GM23338 (cell line): ENCODE results near the gene CACNB1. TPM values are rescaled to one million over a fixed set of nuclear protein-coding genes. Genes with fewer than 3 reads are reported as not detected.

Experiments used
- ATAC-seq: fragments of 200-7000 bp; cut with Tn5 transposase; 3 replicates; pipeline ENCODE4 v1.9.1; 2020
- DNase-seq: peaks from one replicate; pipeline ENCODE4 v3.0.0-alpha.2; 2015; ENCODE audit warnings: low spot score
- H2AFZ ChIP-seq: fragments of 200-600 bp; sonication (generic); 2 replicates; pipeline ENCODE4 v1.8.0; 2016; ENCODE audit warnings: antibody characterized with exemption, mild to moderate bottlenecking, moderate library complexity
- H3F3A ChIP-seq: fragments of 200-600 bp; sonication (generic); replicated peaks from 2 replicates; pipeline ENCODE4 v1.8.0; 2017; ENCODE audit warnings: antibody characterized with exemption, mixed run types, low read depth
- H3K27ac ChIP-seq: fragments of 200-600 bp; sonication (generic); 2 replicates; pipeline ENCODE4 v1.6.1; 2016; ENCODE audit warnings: low read depth
- H3K27me3 ChIP-seq: fragments of 200-600 bp; sonication (generic); 2 replicates; pipeline ENCODE4 v1.8.0; 2016; ENCODE audit warnings: mild to moderate bottlenecking, mixed run types, moderate library complexity; ENCODE audit not compliant: insufficient read depth
- H3K36me3 ChIP-seq: fragments of 200-600 bp; sonication (generic); 2 replicates; pipeline ENCODE4 v1.8.0; 2016; ENCODE audit warnings: mild to moderate bottlenecking; ENCODE audit not compliant: insufficient read depth
- H3K4me1 ChIP-seq: fragments of 200-600 bp; sonication (generic); 2 replicates; pipeline ENCODE4 v1.8.0; 2016; ENCODE audit warnings: mild to moderate bottlenecking, moderate library complexity; ENCODE audit not compliant: insufficient read depth
- H3K4me2 ChIP-seq: fragments of 200-600 bp; sonication (generic); 2 replicates; pipeline ENCODE4 v1.7.1; 2017; ENCODE audit warnings: mixed run types
- H3K4me3 ChIP-seq: fragments of 200-600 bp; sonication (generic); 2 replicates; pipeline ENCODE4 v1.6.1; 2016; ENCODE audit warnings: mixed run types
- H3K79me2 ChIP-seq: fragments of 200-600 bp; sonication (generic); replicated peaks from 2 replicates; pipeline ENCODE4 v1.8.0; 2017; ENCODE audit warnings: mild to moderate bottlenecking; ENCODE audit not compliant: insufficient read depth
- H3K9me2 ChIP-seq: fragments of 200-600 bp; sonication (generic); 2 replicates; pipeline ENCODE4 v1.8.0; 2017; ENCODE audit not compliant: insufficient read depth
- H4K20me1 ChIP-seq: fragments of 200-600 bp; sonication (generic); replicated peaks from 2 replicates; pipeline ENCODE4 v1.8.0; 2017; ENCODE audit warnings: mild to moderate bottlenecking; ENCODE audit not compliant: insufficient read depth
- H3K27ac Mint-ChIP-seq: 2 replicates; pipeline ENCODE4 v1.8.0; 2020; ENCODE audit warnings: inconsistent platforms, mild to moderate bottlenecking, moderate library complexity, mixed read lengths
- H3K27me3 Mint-ChIP-seq: 3 replicates; pipeline ENCODE4 v1.8.0; 2022; ENCODE audit warnings: low read depth, mild to moderate bottlenecking, moderate library complexity, mixed read lengths, inconsistent platforms; ENCODE audit not compliant: insufficient read depth, poor library complexity
- H3K36me3 Mint-ChIP-seq: 3 replicates; pipeline ENCODE4 v1.8.0; 2021; ENCODE audit warnings: low read depth, mild to moderate bottlenecking, inconsistent platforms, moderate library complexity, mixed read lengths
- H3K4me1 Mint-ChIP-seq: 3 replicates; pipeline ENCODE4 v1.8.0; 2020; ENCODE audit warnings: mild to moderate bottlenecking, inconsistent platforms, mixed read lengths
- H3K4me3 Mint-ChIP-seq: 3 replicates; pipeline ENCODE4 v1.8.0; 2021; ENCODE audit warnings: moderate library complexity, mild to moderate bottlenecking, inconsistent platforms, mixed read lengths
- H3K9me3 Mint-ChIP-seq: 3 replicates; pipeline ENCODE4 v1.8.0; 2020; ENCODE audit warnings: moderate library complexity, mild to moderate bottlenecking, inconsistent platforms, mixed read lengths
- ETS1 ChIP-seq: IDR thresholded peaks from 2 replicates; pipeline ENCODE4 v1.6.1; 2016; ENCODE audit warnings: antibody characterized with exemption
- EZH2phosphoT487 ChIP-seq: fragments of 200-600 bp; sonication (generic); IDR thresholded peaks from one replicate; pipeline ENCODE4 v1.8.1; 2018; ENCODE audit warnings: antibody characterized with exemption; ENCODE audit not compliant: unreplicated experiment
- NANOG ChIP-seq: IDR thresholded peaks from 2 replicates; pipeline ENCODE4 v1.6.1; 2016; ENCODE audit warnings: antibody characterized with exemption, borderline replicate concordance
- POLR2AphosphoS5 ChIP-seq: IDR thresholded peaks from 2 replicates; pipeline ENCODE4 v1.6.1; 2016; ENCODE audit warnings: antibody characterized with exemption, low read depth
- REST ChIP-seq: IDR thresholded peaks from one replicate; pipeline ENCODE4 v1.6.1; 2018; ENCODE audit warnings: antibody characterized with exemption; ENCODE audit not compliant: unreplicated experiment
- STAT1 ChIP-seq: IDR thresholded peaks from one replicate; pipeline ENCODE4 v1.6.1; 2016; ENCODE audit warnings: antibody characterized with exemption; ENCODE audit not compliant: unreplicated experiment
- ZNF331 ChIP-seq: fragments of 250-450 bp; sonication (Bioruptor Pico); IDR thresholded peaks from 2 replicates; pipeline ENCODE4 v1.5.0; 2020; ENCODE audit warnings: low read depth, mild to moderate bottlenecking, moderate library complexity
- ZNF462 ChIP-seq: fragments of 250-450 bp; sonication (Bioruptor Pico); IDR thresholded peaks from 2 replicates; pipeline ENCODE4 v1.5.0; 2020; ENCODE audit warnings: mild to moderate bottlenecking, moderate library complexity
- polyA plus RNA-seq: library from polyadenylated mRNA; unstranded; fragments of >200 nt; fragmentation: Nextera tagmentation; extraction: Ambion mirVana; gene quantifications from 2 replicates; pipeline ENCODE4 v1.2.1, GENCODE V29; 2016
- total RNA-seq: library from RNA; depleted of rRNA; stranded (reverse); fragments of >200 nt; shearing (Covaris generic); gene quantifications from 2 replicates; pipeline ENCODE4 v1.2.3, GENCODE V29; 2014

The CACNB1 gene
- total and polyA plus RNA-seq, 2 experiments from 2014 or later: 8.4 to 13.1 TPM

- peak within 1 kb of the TSS; percentile 88 for H3K4me3 Mint-ChIP-seq
- peaks cover 28% of the 10 kb centered on the region for H4K20me1 ChIP-seq
- peaks cover 39% of the 10 kb centered on the region for H3K79me2 ChIP-seq
- peak within 1 kb of the TSS; percentile 89 for H3K27ac ChIP-seq
- H3K4me1 ChIP-seq: peaks cover 38% of the 10 kb centered on the region
- peak within 1 kb of the TSS; percentile 100 for H3K27ac Mint-ChIP-seq
- no peaks in the 10 kb centered on the region for H3K9me2 ChIP-seq
- no peaks in the 10 kb centered on the region for H3K27me3 ChIP-seq
- H3K4me1 Mint-ChIP-seq: peaks cover 41% of the 10 kb centered on the region
- peak within 1 kb of the TSS; percentile 99 for H3K4me2 ChIP-seq
- H3K27me3 Mint-ChIP-seq: peaks cover 23% of the 10 kb centered on the region
- DNase-seq (peak; percentile 80), ATAC-seq (peak; percentile 29)
- peaks cover 57% of the 10 kb centered on the region for H3F3A ChIP-seq
- peaks cover 46% of the 10 kb centered on the region for H3K36me3 ChIP-seq
- H3K36me3 Mint-ChIP-seq: peaks cover 55% of the 10 kb centered on the region
- no peak within 1 kb of the TSS for H2AFZ ChIP-seq
- peak within 1 kb of the TSS; percentile 99 for H3K4me3 ChIP-seq
- H3K9me3 Mint-ChIP-seq: no peaks in the 10 kb centered on the region; the same call in 2 of the 3 replicates
- TF ChIP-seq POLR2AphosphoS5 (peak; percentile 89), ZNF462 (CRISPR knock-in tag) (no peak), ETS1 (peak; percentile 46; the same call in 1 of the 2 replicates)
These were observed 2.8 kb upstream of the CACNB1 start, which contains the start of gene RPL19 for GRCh38 chr17:39200070-39200879. RPL19 (plus strand) TSS chr17:39200283; CDS start chr17:39200345, 62 bp downstream.

- peak; percentile 20 for ATAC-seq
- Histone ChIP-seq H3F3A (peaks cover 51% of the 10 kb centered on the region), H3K4me1 (peaks cover 43% of the 10 kb centered on the region), H3K4me2 (peak overlapping the region; percentile 99), H3K27me3 (no peaks in the 10 kb centered on the region), H2AFZ (no peak overlapping the region), H3K79me2 (peaks cover 45% of the 10 kb centered on the region), H3K4me3 (peak overlapping the region; percentile 99), H3K27ac (peak overlapping the region; percentile 89), H3K9me2 (no peaks in the 10 kb centered on the region), H4K20me1 (peaks cover 26% of the 10 kb centered on the region), H3K36me3 (peaks cover 40% of the 10 kb centered on the region)
- peak; percentile 98 for DNase-seq
- Mint-ChIP-seq H3K27me3 (peaks cover 26% of the 10 kb centered on the region), H3K36me3 (peaks cover 49% of the 10 kb centered on the region), H3K4me1 (peaks cover 46% of the 10 kb centered on the region), H3K9me3 (no peaks in the 10 kb centered on the region; the same call in 2 of the 3 replicates), H3K4me3 (peak overlapping the region; percentile 88), H3K27ac (peak overlapping the region; percentile 100)
- TF ChIP-seq ZNF331 (CRISPR knock-in tag) (no peak), REST (no peak), NANOG (no peak), EZH2phosphoT487 (no peak), STAT1 (no peak)
These were observed 2.3 kb upstream of the CACNB1 start for GRCh38 chr17:39199820-39200069.
